ENCODE measurements around the gene PDE7B. TPM values are rescaled to one million over a fixed set of nuclear protein-coding genes. Genes with fewer than 3 reads are reported as not detected.

The PDE7B gene
- total and polyA plus RNA-seq, 2 of the 8 experiments (the other 6 are each of a cell fraction or from before 2014, with no cell fraction given): not detected

DNA sequence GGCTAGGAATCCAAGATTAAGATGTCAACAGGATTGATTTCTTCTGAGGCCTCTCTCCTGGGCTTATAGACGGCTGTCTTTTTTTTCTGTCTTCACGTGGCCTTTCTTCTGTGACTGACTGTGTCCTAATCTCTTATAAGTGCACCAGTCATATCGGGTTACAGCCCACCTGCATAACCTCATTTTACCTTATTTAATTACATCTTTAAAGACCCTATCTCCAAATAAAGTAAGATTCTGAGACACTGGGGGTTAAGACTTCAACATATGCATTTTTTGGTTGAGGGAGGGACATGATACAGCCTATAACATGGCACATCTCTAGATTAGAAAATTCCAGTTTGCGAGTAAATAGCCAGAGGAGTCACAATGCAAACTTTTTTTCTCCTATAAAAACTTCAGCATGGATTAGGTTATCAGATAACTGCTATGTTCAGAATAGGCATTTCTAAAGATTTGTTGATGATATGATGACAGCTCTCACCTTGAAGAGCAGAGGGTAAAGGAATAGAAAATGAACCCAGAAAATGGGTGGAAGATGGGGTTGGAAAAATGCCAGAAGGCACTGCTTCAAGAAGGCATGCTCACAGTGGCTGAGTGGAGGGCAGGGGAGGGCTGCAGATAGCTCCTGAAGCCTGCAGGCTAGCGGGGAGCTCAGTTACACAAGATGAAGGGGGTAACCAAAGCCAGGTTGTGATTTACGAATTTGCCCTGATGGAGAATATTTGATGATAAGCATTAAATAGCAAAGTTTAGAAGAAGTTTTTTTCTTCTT lies 8.7 kb upstream of the PDE7B start:
- Histone ChIP-seq H2AK5ac (ENCODE audit: low read depth, low read length) (no peak overlapping the region), H2BK120ac (replicated peaks; ENCODE audit: low read depth, low read length) (no peak overlapping the region), H4K91ac (replicated peaks; ENCODE audit: insufficient read length, low read length) (no peak overlapping the region), H3K4ac (replicated peaks; ENCODE audit: insufficient read length, low read depth, low read length) (no peak overlapping the region), H3K14ac (ENCODE audit: insufficient read length) (no peak overlapping the region), H3K36me3 (ENCODE audit: control insufficient read depth in 2 of 4, insufficient read depth in 4 of 4, low read length in 3 of 4) (no peaks in the 10 kb centered on the region), H2BK20ac (ENCODE audit: low read length) (no peak overlapping the region), H3K9ac (replicated peaks in 1 of 4; ENCODE audit: extremely low read depth in 1 of 4, low read depth in 3 of 4, low read length in 3 of 4) (no peak overlapping the region), H4K20me1 (replicated peaks in 1 of 2; ENCODE audit: control insufficient read depth in 1 of 2, insufficient read depth in 2 of 2, low read length in 2 of 2) (no peaks in the 10 kb centered on the region), H3K18ac (ENCODE audit: extremely low read depth, low read length) (no peak overlapping the region), H3K4me1 (replicated peaks in 1 of 4; ENCODE audit: control insufficient read depth in 3 of 4, insufficient read depth in 4 of 4, low read length in 3 of 4) (no peaks in the 10 kb centered on the region), H3K4me3 (ENCODE audit: extremely low read depth in 1 of 4, insufficient read depth in 2 of 4, low read depth in 3 of 4, low read length in 4 of 4) (no peak overlapping the region), H3K79me1 (ENCODE audit: low read depth, low read length) (no peaks in the 10 kb centered on the region), H3K27ac (ENCODE audit: low read depth, low read length) (no peak overlapping the region), H2BK15ac (ENCODE audit: low read length) (no peak overlapping the region), H3K4me2 (ENCODE audit: insufficient read depth in 1 of 2, low read depth in 2 of 2, low read length in 2 of 2) (no peak overlapping the region), H3K23ac (ENCODE audit: insufficient read length) (no peak overlapping the region), H3K23me2 (ENCODE audit: low read depth, low read length) (no peaks in the 10 kb centered on the region), H4K5ac (ENCODE audit: insufficient read length, low read depth, low read length) (no peak overlapping the region), H3K27me3 (replicated peaks in 1 of 4; ENCODE audit: control insufficient read depth in 3 of 4, extremely low read depth in 1 of 4, insufficient read depth in 3 of 4, low read length in 3 of 4) (no peaks in the 10 kb centered on the region), H3K9me3 (ENCODE audit: insufficient read depth in 2 of 2, low read depth in 1 of 2, low read length in 1 of 2) (no peaks in the 10 kb centered on the region), H2AFZ (ENCODE audit: low read length) (no peak overlapping the region), H3K56ac (replicated peaks; ENCODE audit: insufficient read length, low read depth, low read length) (no peak overlapping the region), H2BK12ac (ENCODE audit: low read depth, low read length) (no peak overlapping the region), H3K79me2 (ENCODE audit: control insufficient read depth in 1 of 2, insufficient read depth in 2 of 2, low read length in 2 of 2) (no peaks in the 10 kb centered on the region), H2BK5ac (ENCODE audit: low read depth, low read length) (no peak overlapping the region), H4K8ac (ENCODE audit: extremely low read depth, insufficient read depth, low read length) (no peak overlapping the region; the same call in 1 of the 2 replicates)
- POLR2A ChIA-PET (ENCODE audit: partially characterized antibody): interaction anchor here (0.7 kb wide), 1 partner anchor 18 kb away, joined by 4 read pairs; no protein-coding TSS in a partner anchor
- FAIRE-seq: no peak
- WGBS, 2 experiments (ENCODE audit: extremely low coverage in 1 of 2, insufficient coverage in 1 of 2, insufficient read length in 1 of 2, insufficient replicate concordance in 2 of 2, low coverage in 1 of 2, low lambda C conversion rate in 2 of 2, missing lambda C conversion rate in 1 of 2): 84% methylated on average over 6 of the region's 6 CpGs; no CpG with 5 or more reads in 1 of the 2 experiments
- DNase-seq (ENCODE audit: low read depth in 1 of 2, low spot score in 2 of 2): no peak
- CTCF ChIA-PET (ENCODE audit: partially characterized antibody): no interaction called here
- TF ChIP-seq SIX5 (IDR thresholded peaks at IDR 0.05; ENCODE audit: low read depth, low read length) (no peak), SUZ12 (IDR thresholded peaks at IDR 0.05; ENCODE audit: low read length) (no peak), CHD2 (IDR thresholded peaks at IDR 0.05; ENCODE audit: low read length) (no peak), GABPA (IDR thresholded peaks at IDR 0.05; ENCODE audit: borderline replicate concordance, insufficient read depth, low read length) (no peak), TCF12 (IDR thresholded peaks at IDR 0.05; ENCODE audit: low read depth, low read length) (no peak), BRCA1 (IDR thresholded peaks at IDR 0.05; ENCODE audit: low read depth, low read length) (no peak), POU5F1 (IDR thresholded peaks at IDR 0.05; ENCODE audit: low read depth, low read length) (no peak), MAFK (IDR thresholded peaks at IDR 0.05; ENCODE audit: low read depth, low read length) (no peak), TEAD4 (IDR thresholded peaks at IDR 0.05; ENCODE audit: low read depth, low read length) (no peak), BCL11A (IDR thresholded peaks at IDR 0.05; ENCODE audit: low read depth in 2 of 2, low read length in 2 of 2) (no peak), CTBP2 (IDR thresholded peaks at IDR 0.05; ENCODE audit: borderline replicate concordance, insufficient read depth, insufficient read length, low read length) (no peak)
- TF ChIP-seq, protein P1, sequence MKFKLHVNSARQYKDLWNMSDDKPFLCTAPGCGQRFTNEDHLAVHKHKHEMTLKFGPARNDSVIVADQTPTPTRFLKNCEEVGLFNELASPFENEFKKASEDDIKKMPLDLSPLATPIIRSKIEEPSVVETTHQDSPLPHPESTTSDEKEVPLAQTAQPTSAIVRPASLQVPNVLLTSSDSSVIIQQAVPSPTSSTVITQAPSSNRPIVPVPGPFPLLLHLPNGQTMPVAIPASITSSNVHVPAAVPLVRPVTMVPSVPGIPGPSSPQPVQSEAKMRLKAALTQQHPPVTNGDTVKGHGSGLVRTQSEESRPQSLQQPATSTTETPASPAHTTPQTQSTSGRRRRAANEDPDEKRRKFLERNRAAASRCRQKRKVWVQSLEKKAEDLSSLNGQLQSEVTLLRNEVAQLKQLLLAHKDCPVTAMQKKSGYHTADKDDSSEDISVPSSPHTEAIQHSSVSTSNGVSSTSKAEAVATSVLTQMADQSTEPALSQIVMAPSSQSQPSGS (IDR thresholded peaks at IDR 0.05; ENCODE audit: low read length): no peak

Data from H1 (cell line).